GM12878 (cell line): ENCODE data around the gene TRIM72.

Source experiments
- EGR1 ChIP-seq, 2 experiments: IDR thresholded peaks; 1 replicate in 1 of 2; 2 replicates in 1 of 2; pipeline ENCODE4 v1.6.1; 2011 to 2012; ENCODE audit warnings: low read depth in 2 of 2, low read length in 2 of 2, borderline replicate concordance in 1 of 2, mild to moderate bottlenecking in 1 of 2, moderate library complexity in 1 of 2
- EZH2 ChIP-seq: IDR thresholded peaks from 2 replicates; pipeline ENCODE4 v1.6.1; 2012; ENCODE audit warnings: low read depth, mild to moderate bottlenecking, control low read depth, inconsistent platforms, low read length, borderline replicate concordance; ENCODE audit not compliant: control insufficient read depth
- MYC ChIP-seq: IDR thresholded peaks from 2 replicates; pipeline ENCODE4 v1.6.1; 2011; ENCODE audit warnings: mild to moderate bottlenecking, low read length, moderate library complexity, inconsistent platforms; ENCODE audit not compliant: insufficient read depth, insufficient replicate concordance, insufficient read length, severe bottlenecking
- PML ChIP-seq: IDR thresholded peaks from 2 replicates; pipeline ENCODE4 v1.6.1; 2012; ENCODE audit warnings: low read length, inconsistent platforms
- POLR2A ChIP-seq: IDR thresholded peaks from 2 replicates; pipeline ENCODE4 v1.6.1; 2011; ENCODE audit warnings: low read depth, mild to moderate bottlenecking, low read length
- POLR2AphosphoS5 ChIP-seq: IDR thresholded peaks from 2 replicates; pipeline ENCODE4 v1.6.1; 2011; ENCODE audit warnings: mild to moderate bottlenecking, low read length, inconsistent platforms
- RAD21 ChIP-seq: IDR thresholded peaks from 2 replicates; pipeline ENCODE4 v1.6.1; 2011; ENCODE audit warnings: mild to moderate bottlenecking, low read depth, low read length, moderate library complexity; ENCODE audit not compliant: insufficient read depth
- RBBP5 ChIP-seq: fragments of 200-600 bp; sonication (generic); conservative IDR thresholded peaks from 2 replicates; pipeline ENCODE4 v1.6.1; 2016
- SRF ChIP-seq, 2 experiments: IDR thresholded peaks; 2 replicates each; pipeline ENCODE4 v1.6.1; 2011; ENCODE audit warnings: low read depth in 2 of 2, low read length in 2 of 2, mild to moderate bottlenecking in 1 of 2, moderate library complexity in 1 of 2
- ZSCAN29 ChIP-seq: fragments of 450-650 bp; IDR thresholded peaks from 2 replicates; pipeline ENCODE4 v1.6.1; 2017; ENCODE audit warnings: mild to moderate bottlenecking, moderate library complexity
- TF ChIP-seq, protein P1 (sequence below), 3 experiments: IDR thresholded peaks in 2 of 3; conservative IDR thresholded peaks in 1 of 3; 2 replicates each; pipeline ENCODE4 v1.5.1; 2011; ENCODE audit warnings: low read depth in 3 of 3, low read length in 3 of 3, mild to moderate bottlenecking in 3 of 3, control low read depth in 2 of 3, moderate library complexity in 2 of 3, inconsistent platforms in 1 of 3, mixed read lengths in 1 of 3; ENCODE audit not compliant: control insufficient read depth in 2 of 3, insufficient read depth in 1 of 3; ENCODE audit errors: extremely low read depth in 1 of 3

- TF ChIP-seq POLR2A (no peak), RBBP5 (no peak), RAD21 (no peak), EZH2 (no peak), SRF (IDR thresholded peaks at IDR 0.05; ENCODE audit: low read depth in 2 of 2, low read length in 2 of 2) (no peak), EGR1 (IDR thresholded peaks at IDR 0.05; ENCODE audit: borderline replicate concordance in 1 of 2, low read depth in 2 of 2, low read length in 2 of 2) (no peak), PML (no peak), POLR2AphosphoS5 (no peak), ZSCAN29 (no peak), MYC (no peak)
- TF ChIP-seq, protein P1, sequence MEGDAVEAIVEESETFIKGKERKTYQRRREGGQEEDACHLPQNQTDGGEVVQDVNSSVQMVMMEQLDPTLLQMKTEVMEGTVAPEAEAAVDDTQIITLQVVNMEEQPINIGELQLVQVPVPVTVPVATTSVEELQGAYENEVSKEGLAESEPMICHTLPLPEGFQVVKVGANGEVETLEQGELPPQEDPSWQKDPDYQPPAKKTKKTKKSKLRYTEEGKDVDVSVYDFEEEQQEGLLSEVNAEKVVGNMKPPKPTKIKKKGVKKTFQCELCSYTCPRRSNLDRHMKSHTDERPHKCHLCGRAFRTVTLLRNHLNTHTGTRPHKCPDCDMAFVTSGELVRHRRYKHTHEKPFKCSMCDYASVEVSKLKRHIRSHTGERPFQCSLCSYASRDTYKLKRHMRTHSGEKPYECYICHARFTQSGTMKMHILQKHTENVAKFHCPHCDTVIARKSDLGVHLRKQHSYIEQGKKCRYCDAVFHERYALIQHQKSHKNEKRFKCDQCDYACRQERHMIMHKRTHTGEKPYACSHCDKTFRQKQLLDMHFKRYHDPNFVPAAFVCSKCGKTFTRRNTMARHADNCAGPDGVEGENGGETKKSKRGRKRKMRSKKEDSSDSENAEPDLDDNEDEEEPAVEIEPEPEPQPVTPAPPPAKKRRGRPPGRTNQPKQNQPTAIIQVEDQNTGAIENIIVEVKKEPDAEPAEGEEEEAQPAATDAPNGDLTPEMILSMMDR (IDR thresholded peaks at IDR 0.05 in 2 of 3, conservative IDR thresholded peaks at IDR 0.05 in 1 of 3; ENCODE audit: control insufficient read depth in 2 of 3, extremely low read depth in 1 of 3, insufficient read depth in 1 of 3, low read depth in 3 of 3, low read length in 3 of 3) = no peak
Observed at GRCh38 chr16:31213342-31213741, 577 bp upstream of the TRIM72 start.
